HG03097 (cell line): Measurements from ENCODE around the gene PANK4.

Experiments used
- ATAC-seq: cut with Tn5 transposase; IDR thresholded peaks from one replicate; pipeline ENCODE4 v1.9.1; 2021; ENCODE audit not compliant: unreplicated experiment, low FRiP score

PANK4 gene

GRCh38 chr1:2546515-2547209 lies 20.3 kb upstream of the PANK4 start:
- ATAC-seq = peak; percentile 29

GRCh38 chr1:2545754-2546514 lies 19.5 kb upstream of the PANK4 start:
- ATAC-seq = peak; percentile 30

GRCh38 chr1:2544875-2545640 lies 18.7 kb upstream of the PANK4 start:
- no peak for ATAC-seq

- no peak for ATAC-seq
These were observed 17.9 kb upstream of the PANK4 start for GRCh38 chr1:2544093-2544874.

- ATAC-seq = no peak
These were observed 17.2 kb upstream of the PANK4 start for GRCh38 chr1:2543543-2544092.

GRCh38 chr1:2542246-2542915 lies 16.0 kb upstream of the PANK4 start:
- no peak for ATAC-seq

GRCh38 chr1:2541619-2542245 lies 15.3 kb upstream of the PANK4 start:
- ATAC-seq = no peak

GRCh38 chr1:2540816-2541492 lies 14.6 kb upstream of the PANK4 start:
- no peak for ATAC-seq

GRCh38 chr1:2539312-2539907 lies 13.0 kb upstream of the PANK4 start:
- no peak for ATAC-seq

GRCh38 chr1:2538872-2539271 lies 12.5 kb upstream of the PANK4 start:
- ATAC-seq = no peak

- ATAC-seq = no peak
These were observed 12.0 kb upstream of the PANK4 start for GRCh38 chr1:2538376-2538775.

GRCh38 chr1:2537784-2538115 lies 11.4 kb upstream of the PANK4 start:
- ATAC-seq = no peak

- no peak for ATAC-seq
These were observed 9.6 kb upstream of the PANK4 start for GRCh38 chr1:2535981-2536380.

- no peak for ATAC-seq
These were observed 9.1 kb upstream of the PANK4 start for GRCh38 chr1:2535455-2535854.

GRCh38 chr1:2534687-2535441 lies 8.5 kb upstream of the PANK4 start:
- ATAC-seq = no peak

- no peak for ATAC-seq
These were observed 7.9 kb upstream of the PANK4 start for GRCh38 chr1:2534315-2534686.

GRCh38 chr1:2533365-2533764 lies 7.0 kb upstream of the PANK4 start:
- ATAC-seq = no peak
